Measurements from ENCODE around the gene SCUBE3. TPM values are rescaled to one million over a fixed set of nuclear protein-coding genes. Genes with fewer than 3 reads are reported as not detected.

SCUBE3 gene
- total RNA-seq, 2 donors from 2014 or later: 0.04 TPM; not detected in 1

GRCh38 chr6:35178012-35178411, 35.7 kb upstream of the SCUBE3 start:
- H3K9me3 Mint-ChIP-seq: no peaks in the 10 kb centered on the region
- ATAC-seq (no peak), DNase-seq (ENCODE audit: low spot score in 2 of 2) (no peak)
- no peaks in the 10 kb centered on the region for H3K36me3 Mint-ChIP-seq
- no peak overlapping the region for H3K27ac Mint-ChIP-seq

- Mint-ChIP-seq H3K9me3 (no peaks in the 10 kb centered on the region), H3K36me3 (no peaks in the 10 kb centered on the region)
- peak in 1 of 2 donors; percentile 22 for ATAC-seq
Measured at GRCh38 chr6:35178932-35179832, 34.6 kb upstream of the SCUBE3 start.

GRCh38 chr6:35179901-35180535, 33.7 kb upstream of the SCUBE3 start:
- H3K9me3 Mint-ChIP-seq: no peaks in the 10 kb centered on the region
- DNase-seq (ENCODE audit: low spot score in 2 of 2) (no peak), ATAC-seq (no peak)
- H3K36me3 Mint-ChIP-seq: no peaks in the 10 kb centered on the region
- no peak overlapping the region for H3K27ac Mint-ChIP-seq

More at GRCh38 chr6:35178932-35179832, 34.6 kb upstream of the SCUBE3 start:
- H3K27ac Mint-ChIP-seq: no peak overlapping the region
- no peak for DNase-seq (ENCODE audit: low spot score in 2 of 2)

GRCh38 chr6:35181308-35181932, 32.3 kb upstream of the SCUBE3 start:
- Mint-ChIP-seq H3K9me3 (no peaks in the 10 kb centered on the region), H3K27ac (no peak overlapping the region), H3K36me3 (no peaks in the 10 kb centered on the region)
- DNase-seq (ENCODE audit: low spot score in 2 of 2) (no peak), ATAC-seq (no peak)

- DNase-seq (ENCODE audit: low spot score in 2 of 2) (no peak), ATAC-seq (no peak)
- no peak overlapping the region for H3K27ac Mint-ChIP-seq
- H3K36me3 Mint-ChIP-seq: no peaks in the 10 kb centered on the region
- H3K9me3 Mint-ChIP-seq: no peaks in the 10 kb centered on the region
Measured at GRCh38 chr6:35181933-35182612, 31.7 kb upstream of the SCUBE3 start.

- H3K27ac Mint-ChIP-seq: no peak overlapping the region
- no peak for DNase-seq (ENCODE audit: low spot score in 2 of 2)
- no peaks in the 10 kb centered on the region for H3K36me3 Mint-ChIP-seq
- no peaks in the 10 kb centered on the region for H3K9me3 Mint-ChIP-seq
- no peak for ATAC-seq
Measured at GRCh38 chr6:35183281-35183680, 30.5 kb upstream of the SCUBE3 start.

- no peaks in the 10 kb centered on the region for H3K9me3 Mint-ChIP-seq
- no peak overlapping the region for H3K27ac Mint-ChIP-seq
- no peaks in the 10 kb centered on the region for H3K36me3 Mint-ChIP-seq
- ATAC-seq (no peak), DNase-seq (ENCODE audit: low spot score in 2 of 2) (no peak)
Measured at GRCh38 chr6:35183935-35184334, 29.8 kb upstream of the SCUBE3 start.

GRCh38 chr6:35184580-35185301, 29.0 kb upstream of the SCUBE3 start:
- no peak for DNase-seq (ENCODE audit: low spot score in 2 of 2)
- Mint-ChIP-seq H3K9me3 (no peaks in the 10 kb centered on the region), H3K36me3 (no peaks in the 10 kb centered on the region), H3K27ac (no peak overlapping the region)
- ATAC-seq: no peak

- DNase-seq (ENCODE audit: low spot score in 2 of 2) (no peak), ATAC-seq (no peak)
- no peaks in the 10 kb centered on the region for H3K9me3 Mint-ChIP-seq
- H3K27ac Mint-ChIP-seq: no peak overlapping the region
- no peaks in the 10 kb centered on the region for H3K36me3 Mint-ChIP-seq
Measured at GRCh38 chr6:35185302-35185681, 28.5 kb upstream of the SCUBE3 start.

- DNase-seq (ENCODE audit: low spot score in 2 of 2) (no peak), ATAC-seq (no peak)
- Mint-ChIP-seq H3K27ac (no peak overlapping the region), H3K9me3 (no peaks in the 10 kb centered on the region), H3K36me3 (no peaks in the 10 kb centered on the region)
Measured at GRCh38 chr6:35185971-35186370, 27.8 kb upstream of the SCUBE3 start.

GRCh38 chr6:35186571-35186970, 27.2 kb upstream of the SCUBE3 start:
- Mint-ChIP-seq H3K36me3 (no peaks in the 10 kb centered on the region), H3K27ac (no peak overlapping the region), H3K9me3 (no peaks in the 10 kb centered on the region)
- no peak for ATAC-seq
- DNase-seq (ENCODE audit: low spot score in 2 of 2): no peak

- DNase-seq (ENCODE audit: low spot score in 2 of 2) (no peak), ATAC-seq (no peak)
- H3K36me3 Mint-ChIP-seq: no peaks in the 10 kb centered on the region
- no peaks in the 10 kb centered on the region for H3K9me3 Mint-ChIP-seq
- no peak overlapping the region for H3K27ac Mint-ChIP-seq
Measured at GRCh38 chr6:35188886-35189285, 24.9 kb upstream of the SCUBE3 start.

- no peaks in the 10 kb centered on the region for H3K36me3 Mint-ChIP-seq
- ATAC-seq (no peak), DNase-seq (ENCODE audit: low spot score in 2 of 2) (no peak)
- H3K27ac Mint-ChIP-seq: no peak overlapping the region
- H3K9me3 Mint-ChIP-seq: no peaks in the 10 kb centered on the region
Measured at GRCh38 chr6:35190306-35190705, 23.4 kb upstream of the SCUBE3 start.

- no peak for ATAC-seq
- H3K36me3 Mint-ChIP-seq: no peaks in the 10 kb centered on the region
Measured at GRCh38 chr6:35191889-35192288, 21.9 kb upstream of the SCUBE3 start.

GRCh38 chr6:35192301-35192860, 21.4 kb upstream of the SCUBE3 start:
- Mint-ChIP-seq H3K36me3 (no peaks in the 10 kb centered on the region), H3K9me3 (no peaks in the 10 kb centered on the region), H3K27ac (no peak overlapping the region)
- DNase-seq (ENCODE audit: low spot score in 2 of 2) (no peak), ATAC-seq (no peak)

More at GRCh38 chr6:35191889-35192288, 21.9 kb upstream of the SCUBE3 start:
- no peaks in the 10 kb centered on the region for H3K9me3 Mint-ChIP-seq
- H3K27ac Mint-ChIP-seq: no peak overlapping the region
- no peak for DNase-seq (ENCODE audit: low spot score in 2 of 2)

GRCh38 chr6:35194390-35194789, 19.4 kb upstream of the SCUBE3 start:
- peak overlapping the region in 1 of 2 donors; percentile 17 for H3K27ac Mint-ChIP-seq
- H3K36me3 Mint-ChIP-seq: no peaks in the 10 kb centered on the region
- H3K9me3 Mint-ChIP-seq: no peaks in the 10 kb centered on the region
- DNase-seq (ENCODE audit: low spot score in 2 of 2): no peak
- no peak for ATAC-seq
